HG03139 (cell line): ENCODE data around the gene SMG6.
"Not testable (repeated sequence)": the region's sequence is repeated elsewhere in the genome, so short reads cannot be mapped to it uniquely, and the experiment has no call there.

ENCODE experiments used
- ATAC-seq: cut with Tn5 transposase; IDR thresholded peaks from one replicate; pipeline ENCODE4 v1.9.1; 2021; ENCODE audit not compliant: unreplicated experiment

SMG6 gene

DNA sequence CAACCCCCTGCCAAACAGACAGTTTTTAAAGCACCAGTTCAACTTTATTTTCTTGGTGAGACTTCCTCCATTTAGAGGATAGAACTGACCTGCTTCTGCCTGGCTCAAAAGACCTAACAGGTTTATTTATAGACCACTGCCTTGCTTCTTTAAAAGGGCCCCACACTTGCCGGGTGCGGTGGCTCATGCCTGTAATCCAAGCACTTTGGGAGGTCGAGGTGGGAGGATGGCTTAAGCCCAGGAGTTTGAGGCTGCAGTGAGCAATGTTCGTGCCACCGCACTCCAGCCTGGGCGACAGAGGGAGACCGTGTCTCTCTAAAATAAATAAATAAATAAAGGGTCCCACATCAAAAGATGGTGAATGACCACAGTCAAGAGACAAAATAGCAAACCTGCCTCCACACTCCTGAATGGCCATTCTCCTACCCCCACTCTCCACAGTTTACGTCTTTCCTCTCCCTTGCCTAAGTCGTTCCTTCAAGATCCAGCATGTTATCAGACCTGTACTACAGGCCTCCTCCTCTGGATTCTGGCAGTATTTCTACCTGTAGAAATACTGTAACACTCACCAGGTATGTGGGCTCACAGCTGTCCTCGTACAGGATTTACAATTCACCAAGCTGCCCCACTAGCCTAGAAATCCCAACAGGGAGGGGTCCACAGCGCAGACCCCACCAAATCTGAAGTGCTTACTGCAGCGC is 95.6 kb downstream of the SMG6 start:
- no peak for ATAC-seq

DNA sequence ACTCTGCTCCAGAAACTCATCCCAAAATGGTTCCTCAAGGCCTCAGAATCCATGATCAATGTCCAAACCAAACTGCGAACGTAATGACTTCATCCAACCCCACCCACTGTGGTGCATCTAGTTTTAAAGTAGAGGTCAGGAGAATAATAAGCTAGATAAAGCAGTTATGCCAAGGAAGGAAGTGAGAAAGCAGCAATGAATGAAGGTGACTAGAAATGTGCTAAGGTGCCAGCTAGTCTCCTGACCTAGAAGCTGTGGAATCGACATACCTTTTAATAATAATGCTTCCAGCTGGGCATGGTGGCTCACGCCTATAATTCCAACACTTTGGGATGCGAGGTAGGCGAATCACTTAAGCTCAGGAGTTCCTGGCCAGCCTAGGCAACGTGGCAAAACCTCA is 99.2 kb downstream of the SMG6 start:
- no peak for ATAC-seq

DNA sequence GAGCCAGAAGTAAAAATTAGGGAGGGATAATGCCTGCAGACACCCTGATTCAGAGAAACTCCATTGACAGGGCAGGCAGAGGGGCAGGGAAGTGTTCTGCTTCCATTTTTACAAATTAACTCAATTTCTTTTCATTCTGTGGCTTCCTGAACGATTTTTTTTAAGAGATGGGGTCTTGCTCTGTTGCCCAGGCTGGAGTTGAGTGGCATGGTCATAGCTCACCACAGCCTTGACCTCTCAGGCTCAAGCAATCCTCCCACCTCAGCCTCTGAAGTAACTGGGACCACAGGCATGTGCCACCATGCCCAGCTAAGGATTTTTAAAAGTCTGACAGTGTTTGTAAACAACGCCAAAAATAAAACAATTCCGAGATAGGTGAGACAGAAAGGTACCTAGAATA is 99.8 kb downstream of the SMG6 start:
- no peak for ATAC-seq

GRCh38 chr17:2202996-2203575 is 100.5 kb downstream of the SMG6 start:
- no peak for ATAC-seq

- no peak for ATAC-seq
Measured at GRCh38 chr17:2202302-2202995, 101.1 kb downstream of the SMG6 start.

DNA sequence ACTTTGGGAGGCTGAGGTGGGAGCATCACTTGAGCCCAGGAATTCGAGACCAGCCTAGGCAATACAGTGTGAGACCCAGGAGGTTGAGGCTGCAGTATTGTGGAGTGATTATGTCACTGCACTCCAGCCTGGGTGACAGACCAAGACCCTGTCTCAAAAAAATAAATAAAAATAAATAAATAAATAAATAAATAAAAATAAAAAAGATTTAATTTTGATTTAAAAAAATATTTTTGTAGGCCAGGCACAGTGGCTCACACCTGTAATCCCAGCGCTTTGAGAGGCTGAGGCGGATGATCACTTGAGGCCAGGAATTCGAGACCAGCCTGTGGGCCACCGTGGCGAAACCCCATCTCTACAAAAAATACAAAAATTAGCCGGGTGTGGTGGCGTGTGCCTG is 104.2 kb downstream of the SMG6 start:
- not testable (repeated sequence) for ATAC-seq

GRCh38 chr17:2198927-2199326 is 104.7 kb downstream of the SMG6 start:
- ATAC-seq = no peak

DNA sequence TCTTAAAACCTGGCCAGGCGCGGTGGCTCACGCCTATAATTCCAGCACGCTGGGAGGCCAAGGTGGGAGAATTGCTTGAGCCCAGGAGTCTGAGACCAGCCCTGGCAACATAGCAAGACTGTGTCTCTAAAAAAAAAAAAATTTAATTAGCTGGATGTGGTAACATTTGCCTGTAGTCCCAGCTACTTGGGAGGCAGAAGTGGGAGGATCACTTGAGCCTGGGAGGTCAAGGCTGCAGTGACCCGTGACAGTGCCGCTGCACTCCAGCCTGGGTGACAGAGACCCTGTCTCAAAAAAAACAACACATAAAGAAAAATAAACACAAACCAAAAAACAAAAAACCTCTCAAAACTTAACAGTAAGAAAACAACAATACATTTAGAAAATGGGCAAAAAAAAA is 106.3 kb downstream of the SMG6 start:
- ATAC-seq = no peak

DNA sequence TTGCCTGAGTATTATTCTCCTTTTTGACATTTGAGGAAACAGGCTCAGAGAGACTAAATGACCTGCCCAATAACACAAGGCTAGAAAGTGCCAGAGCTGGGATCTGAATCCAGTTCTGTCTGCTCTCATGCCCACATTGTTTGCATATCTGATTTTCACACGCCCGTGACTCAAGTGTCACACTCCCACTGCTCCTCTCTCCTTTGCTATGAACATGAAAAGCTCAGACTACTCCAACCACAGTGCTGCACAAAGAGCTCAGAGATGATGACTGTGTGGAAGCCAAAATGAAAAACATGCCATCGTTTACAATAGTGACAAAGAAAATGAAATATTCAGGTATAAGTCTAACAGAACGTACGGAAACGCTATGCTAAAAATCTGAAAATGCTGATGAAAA is 107.9 kb downstream of the SMG6 start:
- no peak for ATAC-seq

- no peak for ATAC-seq
Measured at GRCh38 chr17:2194889-2195335, 108.7 kb downstream of the SMG6 start.

DNA sequence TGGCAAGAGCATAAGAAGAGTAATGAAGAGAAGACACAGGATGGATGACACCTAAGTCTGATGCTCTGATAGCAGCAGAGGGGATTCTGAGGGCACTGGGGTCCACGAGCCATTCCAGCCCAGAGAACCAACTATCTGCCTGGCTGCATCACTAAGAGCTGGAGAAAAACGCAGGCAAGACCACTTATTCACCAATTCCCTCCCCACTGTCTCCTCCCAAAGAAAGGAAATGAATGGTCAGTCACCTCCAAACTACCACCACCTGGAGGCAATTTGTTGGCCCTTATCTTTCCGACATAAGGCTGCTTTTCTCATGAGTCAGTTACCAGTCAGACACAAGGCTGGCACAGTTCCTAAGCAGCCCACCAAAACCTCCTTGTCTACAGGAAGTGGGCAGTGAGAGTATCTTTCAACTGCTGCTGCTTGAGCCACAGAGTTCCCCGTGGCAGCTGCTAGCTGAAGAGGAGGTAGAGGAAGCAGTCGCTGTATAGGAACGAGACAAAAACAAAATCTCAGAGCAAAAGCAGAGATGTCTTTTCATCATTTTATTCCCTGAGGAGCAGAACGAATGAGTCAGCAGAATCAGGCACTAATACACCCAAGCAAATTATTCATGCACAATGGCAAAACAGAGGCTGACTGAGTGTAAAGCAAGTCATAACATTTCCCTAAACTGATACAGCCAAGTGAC is 111.1 kb downstream of the SMG6 start:
- ATAC-seq = no peak

DNA sequence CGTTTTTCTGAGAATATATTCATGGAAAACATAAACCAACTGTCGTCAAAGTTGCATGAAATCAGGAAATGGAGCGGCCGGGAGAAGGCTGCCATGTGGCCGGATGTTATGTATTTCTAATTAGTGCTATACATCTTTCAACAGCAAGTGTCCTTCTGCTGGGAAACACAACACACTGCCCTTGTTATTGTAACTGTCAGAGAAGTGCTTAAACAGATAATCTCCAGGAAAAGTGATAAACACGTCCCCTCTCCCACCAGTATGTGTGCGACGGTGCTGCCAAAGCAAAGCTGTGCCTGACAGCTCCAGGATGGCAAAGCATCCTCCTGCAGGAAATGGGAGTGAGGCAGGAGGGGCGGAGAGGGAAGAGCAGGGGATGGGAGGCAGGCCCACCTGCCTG is 111.8 kb downstream of the SMG6 start:
- no peak for ATAC-seq

- ATAC-seq = no peak
Measured at GRCh38 chr17:2191227-2191626, 112.4 kb downstream of the SMG6 start.

DNA sequence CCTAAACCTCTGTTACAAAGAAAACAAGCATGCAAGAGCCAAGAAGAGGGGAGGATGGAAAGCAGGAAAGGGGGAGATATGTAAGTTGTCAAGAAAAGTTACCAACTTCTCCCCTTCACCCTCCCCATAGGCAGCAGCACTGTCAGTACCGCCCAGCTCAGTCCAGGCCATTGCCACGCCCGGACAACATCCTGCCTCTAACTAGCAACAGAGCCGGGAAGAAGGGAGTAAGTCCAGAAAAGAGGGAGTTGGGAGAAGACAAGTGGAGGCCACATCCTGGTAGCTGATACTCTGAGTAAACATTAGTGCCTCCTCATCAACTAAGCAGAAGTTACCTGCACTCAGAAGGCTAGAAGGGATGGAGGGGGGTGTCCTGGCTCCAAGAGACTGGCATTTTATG is 113.6 kb downstream of the SMG6 start:
- no peak for ATAC-seq

DNA sequence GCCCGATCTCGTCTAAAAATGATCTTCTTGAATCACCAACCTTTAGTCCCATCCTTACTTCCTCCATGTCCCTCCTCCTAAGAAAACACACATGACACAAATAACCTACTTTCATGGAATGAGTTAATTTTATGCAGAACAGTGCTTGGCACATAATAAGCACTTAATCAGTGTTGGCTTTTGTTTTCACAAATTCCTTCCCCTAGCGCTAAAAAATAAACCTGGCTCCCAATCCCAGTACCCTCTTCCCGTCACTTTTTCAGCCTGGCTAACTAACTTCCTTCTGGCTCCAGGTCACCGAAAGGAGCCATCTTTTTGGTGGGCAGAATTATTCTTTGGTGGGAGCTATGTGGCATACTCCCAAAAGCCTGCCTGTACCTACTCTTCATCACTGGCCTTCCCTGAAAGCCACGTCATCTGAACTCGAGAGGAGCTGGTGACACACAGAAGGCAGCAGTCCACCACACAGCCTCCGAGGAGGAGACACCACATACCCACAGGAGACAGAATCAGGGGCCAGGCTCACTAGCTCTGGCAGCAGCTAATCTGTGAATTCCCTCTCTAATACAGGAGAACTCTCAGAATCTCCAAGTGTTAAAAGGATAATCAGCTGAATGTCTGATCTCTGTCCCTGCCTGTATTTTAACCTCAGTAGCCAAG is 114.5 kb downstream of the SMG6 start:
- ATAC-seq = no peak

- ATAC-seq = no peak
Measured at GRCh38 chr17:2187758-2188157, 115.8 kb downstream of the SMG6 start.

DNA sequence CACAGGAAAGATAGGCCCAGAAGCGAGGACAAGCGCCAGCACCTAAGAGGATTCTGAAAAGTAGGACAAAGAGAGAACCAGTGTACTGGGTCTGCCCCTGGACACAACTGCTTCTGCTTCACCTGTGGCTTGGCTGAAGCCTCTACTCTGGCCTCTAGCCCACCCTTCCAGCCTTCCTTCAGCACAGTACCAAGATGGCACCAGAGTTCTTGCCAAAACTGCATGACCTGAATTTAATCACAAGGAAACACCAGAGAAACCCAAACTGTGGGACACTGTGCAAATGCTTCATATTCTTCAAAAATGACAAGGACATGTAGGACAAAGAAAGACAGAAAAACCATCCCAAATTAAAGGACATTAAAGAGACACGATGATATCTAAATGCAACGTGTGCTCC is 116.6 kb downstream of the SMG6 start:
- ATAC-seq = no peak

DNA sequence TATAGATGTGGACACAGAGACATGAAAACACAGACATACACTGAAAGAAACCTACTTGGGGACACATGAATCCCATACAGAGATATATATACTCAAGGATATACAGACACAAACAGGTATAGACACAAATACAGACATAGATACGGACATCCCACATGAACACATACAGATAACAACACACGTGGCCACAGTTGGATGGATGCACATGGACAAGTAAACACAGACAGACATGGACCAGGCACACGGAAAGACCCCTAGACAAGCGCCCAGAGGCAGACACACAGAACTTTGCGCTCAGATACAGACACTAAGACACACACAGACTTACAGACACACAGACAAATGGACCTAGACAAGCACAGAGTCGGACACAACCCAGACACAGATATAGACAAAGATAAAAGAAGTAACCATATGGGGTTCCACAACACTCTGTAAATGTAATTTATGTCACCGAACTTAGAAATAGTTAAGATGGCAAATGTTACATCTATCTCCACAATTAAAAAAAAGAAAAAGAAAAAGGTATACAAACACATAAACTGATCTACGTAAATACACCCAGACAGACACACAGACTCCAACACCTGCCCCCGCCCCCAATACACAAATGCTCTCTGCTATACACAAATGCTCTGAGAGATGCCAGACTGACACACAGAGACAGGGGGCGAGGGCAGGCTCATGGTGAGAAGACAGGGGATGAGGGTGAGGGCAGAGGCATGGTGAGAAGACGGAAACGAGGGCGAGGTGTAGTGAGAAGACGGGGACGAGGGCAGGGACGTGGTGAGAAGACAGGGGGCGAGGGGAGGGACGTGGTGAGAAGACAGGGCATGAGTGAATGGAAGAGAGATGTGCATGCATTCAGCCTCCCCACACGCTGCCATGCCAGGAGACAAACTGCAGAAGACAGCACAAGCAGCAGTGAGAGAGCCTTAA is 118.3 kb downstream of the SMG6 start:
- no peak for ATAC-seq

GRCh38 chr17:2183346-2183745 is 120.2 kb downstream of the SMG6 start:
- no peak for ATAC-seq

- no peak for ATAC-seq
Measured at GRCh38 chr17:2181897-2182448, 121.6 kb downstream of the SMG6 start.
